ENCODE results near the gene GRAMD1B. TPM values are rescaled to one million over a fixed set of nuclear protein-coding genes. Genes with fewer than 3 reads are reported as not detected.

The GRAMD1B gene
- total and polyA plus RNA-seq, 4 donors = 0.29 to 2.6 (median 1.3) TPM

GRCh38 chr11:123441161-123441560 is 11.1 kb downstream of the GRAMD1B start (continued):
- TF ChIP-seq REST (IDR thresholded peaks at IDR 0.05) (no peak), FOXA1 (IDR thresholded peaks at IDR 0.05) (no peak), ATF3 (IDR thresholded peaks at IDR 0.05) (no peak), ZBTB33 (IDR thresholded peaks at IDR 0.05) (no peak), NR2F2 (IDR thresholded peaks at IDR 0.05) (no peak)

GRCh38 chr11:123443851-123444623 is 14.0 kb downstream of the GRAMD1B start:
- TF ChIP-seq HNF4A (conservative IDR thresholded peaks at IDR 0.05) (no peak), CTCF (IDR thresholded peaks at IDR 0.05; ENCODE audit: low read depth, low read length, missing input control) (no peak), GABPA (IDR thresholded peaks at IDR 0.05 in 1 of 2, conservative IDR thresholded peaks at IDR 0.05 in 1 of 2) (no peak), TAF1 (conservative IDR thresholded peaks at IDR 0.05) (no peak), RXRA (IDR thresholded peaks at IDR 0.05) (no peak), FOXA1 (IDR thresholded peaks at IDR 0.05) (no peak), RAD21 (IDR thresholded peaks at IDR 0.05) (no peak), MAX (IDR thresholded peaks at IDR 0.05) (no peak), YY1 (IDR thresholded peaks at IDR 0.05) (no peak), FOXA2 (IDR thresholded peaks at IDR 0.05) (no peak), SP1 (IDR thresholded peaks at IDR 0.05) (no peak)
- WGBS = 88% methylated on average over 5 of the region's 5 CpGs
- Histone ChIP-seq H3K27me3 (ENCODE audit: control insufficient read depth in 4 of 4, insufficient read depth in 4 of 4, low read length in 3 of 4) (no peaks in the 10 kb centered on the region), H3K27ac (ENCODE audit: low read depth in 1 of 2, low read length in 2 of 2) (no peak overlapping the region), H3K4me1 (ENCODE audit: control insufficient read depth in 4 of 4, insufficient read depth in 4 of 4, low read length in 3 of 4) (no peaks in the 10 kb centered on the region), H3K9me3 (ENCODE audit: control insufficient read depth in 4 of 4, low read length in 3 of 4) (no peaks in the 10 kb centered on the region), H3K9ac (ENCODE audit: low read depth in 1 of 2, low read length in 2 of 2) (no peak overlapping the region), H3K36me3 (ENCODE audit: control insufficient read depth in 4 of 4, insufficient read depth in 3 of 4, low read depth in 1 of 4, low read length in 3 of 4) (no peaks in the 10 kb centered on the region), H3K4me3 (ENCODE audit: low read depth in 1 of 3, low read length in 3 of 3) (no peak overlapping the region)
- DNase-seq (ENCODE audit: low spot score) = no peak

All from liver (tissue), 9 donors.